ENCODE measurements around the gene PTPRN2.
A peak's percentile ranks its signal among the peaks of the same experiment; 100 is the strongest.

The PTPRN2 gene

GRCh38 chr7:157851501-157852067 is 736.0 kb downstream of the PTPRN2 start:
- no peaks in the 10 kb centered on the region for H3K79me1 ChIP-seq (ENCODE audit: low read length)
- H3K79me2 ChIP-seq (ENCODE audit: control insufficient read depth, insufficient read depth, low read length): no peaks in the 10 kb centered on the region
- WGBS (ENCODE audit: extremely low coverage, insufficient coverage, low lambda C conversion rate): no CpG with 5 or more reads among the region's 20 CpGs
- H2BK120ac ChIP-seq (ENCODE audit: low read depth, low read length): no peak overlapping the region
- H3K36me3 ChIP-seq (ENCODE audit: control insufficient read depth, insufficient read depth, low read length): no peaks in the 10 kb centered on the region
- H2BK15ac ChIP-seq (replicated peaks; ENCODE audit: low read depth): no peak overlapping the region
- H3K27ac ChIP-seq (ENCODE audit: low read depth, low read length): no peak overlapping the region
- H4K8ac ChIP-seq (ENCODE audit: low read depth, low read length): no peak overlapping the region
- no peak overlapping the region for H3K18ac ChIP-seq (ENCODE audit: low read length)
- peak; percentile 77 for DNase-seq
- peak overlapping the region; percentile 46 for H3K9ac ChIP-seq (ENCODE audit: low read length)
- H2AK5ac ChIP-seq (ENCODE audit: low read length): no peak overlapping the region
- H3K27me3 ChIP-seq (ENCODE audit: insufficient read depth, low read length, poor library complexity): no peaks in the 10 kb centered on the region
- no peak overlapping the region for H2BK5ac ChIP-seq (ENCODE audit: low read length)
- no peak overlapping the region for H3K23ac ChIP-seq (ENCODE audit: low read length)
- no peak overlapping the region for H3K4me2 ChIP-seq (ENCODE audit: low read length)
- no peak overlapping the region for H3K4ac ChIP-seq (ENCODE audit: low read depth, low read length)
- H3K56ac ChIP-seq (ENCODE audit: low read length): peak overlapping the region; percentile 80
- H3K4me1 ChIP-seq (ENCODE audit: control insufficient read depth, low read depth, low read length): no peaks in the 10 kb centered on the region
- H4K5ac ChIP-seq (ENCODE audit: low read length): no peak overlapping the region
- H3K4me3 ChIP-seq (ENCODE audit: low read length): no peak overlapping the region

GRCh38 chr7:157850481-157851444 is 736.9 kb downstream of the PTPRN2 start:
- no peak overlapping the region for H2AK5ac ChIP-seq (ENCODE audit: low read length)
- no peaks in the 10 kb centered on the region for H3K79me2 ChIP-seq (ENCODE audit: control insufficient read depth, insufficient read depth, low read length)
- no peaks in the 10 kb centered on the region for H3K36me3 ChIP-seq (ENCODE audit: control insufficient read depth, insufficient read depth, low read length)
- H4K5ac ChIP-seq (ENCODE audit: low read length): no peak overlapping the region
- H3K4me2 ChIP-seq (ENCODE audit: low read length): no peak overlapping the region
- no peaks in the 10 kb centered on the region for H3K4me1 ChIP-seq (ENCODE audit: control insufficient read depth, low read depth, low read length)
- no CpG with 5 or more reads among the region's 20 CpGs for WGBS (ENCODE audit: extremely low coverage, insufficient coverage, low lambda C conversion rate)
- no peak overlapping the region for H4K8ac ChIP-seq (ENCODE audit: low read depth, low read length)
- no peak overlapping the region for H2BK15ac ChIP-seq (replicated peaks; ENCODE audit: low read depth)
- peak overlapping the region; percentile 80 for H3K56ac ChIP-seq (ENCODE audit: low read length)
- no peak overlapping the region for H2BK120ac ChIP-seq (ENCODE audit: low read depth, low read length)
- no peaks in the 10 kb centered on the region for H3K27me3 ChIP-seq (ENCODE audit: insufficient read depth, low read length, poor library complexity)
- H3K9ac ChIP-seq (ENCODE audit: low read length): no peak overlapping the region
- H3K23ac ChIP-seq (ENCODE audit: low read length): no peak overlapping the region
- no peak for DNase-seq
- H3K18ac ChIP-seq (ENCODE audit: low read length): no peak overlapping the region
- no peak overlapping the region for H3K27ac ChIP-seq (ENCODE audit: low read depth, low read length)
- no peak overlapping the region for H3K4me3 ChIP-seq (ENCODE audit: low read length)
- H3K79me1 ChIP-seq (ENCODE audit: low read length): no peaks in the 10 kb centered on the region
- no peak overlapping the region for H3K4ac ChIP-seq (ENCODE audit: low read depth, low read length)
- no peak overlapping the region for H2BK5ac ChIP-seq (ENCODE audit: low read length)

- Histone ChIP-seq H2BK5ac (ENCODE audit: low read length) (no peak overlapping the region), H4K8ac (ENCODE audit: low read depth, low read length) (no peak overlapping the region), H3K79me1 (ENCODE audit: low read length) (no peaks in the 10 kb centered on the region), H3K79me2 (ENCODE audit: control insufficient read depth, insufficient read depth, low read length) (no peaks in the 10 kb centered on the region), H3K27me3 (ENCODE audit: insufficient read depth, low read length, poor library complexity) (no peaks in the 10 kb centered on the region), H3K23ac (ENCODE audit: low read length) (no peak overlapping the region), H3K36me3 (ENCODE audit: control insufficient read depth, insufficient read depth, low read length) (no peaks in the 10 kb centered on the region), H2BK120ac (ENCODE audit: low read depth, low read length) (no peak overlapping the region), H2AK5ac (ENCODE audit: low read length) (no peak overlapping the region), H2BK15ac (replicated peaks; ENCODE audit: low read depth) (no peak overlapping the region), H3K27ac (ENCODE audit: low read depth, low read length) (no peak overlapping the region), H3K56ac (ENCODE audit: low read length) (no peak overlapping the region), H3K4me2 (ENCODE audit: low read length) (no peak overlapping the region), H3K4ac (ENCODE audit: low read depth, low read length) (no peak overlapping the region), H3K18ac (ENCODE audit: low read length) (no peak overlapping the region), H3K9ac (ENCODE audit: low read length) (no peak overlapping the region), H4K5ac (ENCODE audit: low read length) (no peak overlapping the region), H3K4me3 (ENCODE audit: low read length) (no peak overlapping the region), H3K4me1 (ENCODE audit: control insufficient read depth, low read depth, low read length) (no peaks in the 10 kb centered on the region)
- no CpG with 5 or more reads among the region's 10 CpGs for whole genome bisulfite sequencing (ENCODE audit: extremely low coverage, insufficient coverage, low lambda C conversion rate)
- no peak for DNase-seq
Measured at GRCh38 chr7:157849726-157850125, 737.9 kb downstream of the PTPRN2 start.

- Histone ChIP-seq H3K27me3 (ENCODE audit: insufficient read depth, low read length, poor library complexity) (no peaks in the 10 kb centered on the region), H2BK120ac (ENCODE audit: low read depth, low read length) (no peak overlapping the region), H3K4me1 (ENCODE audit: control insufficient read depth, low read depth, low read length) (no peaks in the 10 kb centered on the region), H2AK5ac (ENCODE audit: low read length) (no peak overlapping the region), H3K56ac (ENCODE audit: low read length) (no peak overlapping the region), H3K4me2 (ENCODE audit: low read length) (no peak overlapping the region), H3K27ac (ENCODE audit: low read depth, low read length) (no peak overlapping the region), H3K36me3 (ENCODE audit: control insufficient read depth, insufficient read depth, low read length) (no peaks in the 10 kb centered on the region), H2BK15ac (replicated peaks; ENCODE audit: low read depth) (no peak overlapping the region), H3K79me1 (ENCODE audit: low read length) (no peaks in the 10 kb centered on the region), H3K79me2 (ENCODE audit: control insufficient read depth, insufficient read depth, low read length) (no peaks in the 10 kb centered on the region), H4K8ac (ENCODE audit: low read depth, low read length) (no peak overlapping the region), H2BK5ac (ENCODE audit: low read length) (no peak overlapping the region), H4K5ac (ENCODE audit: low read length) (no peak overlapping the region), H3K4ac (ENCODE audit: low read depth, low read length) (no peak overlapping the region), H3K9ac (ENCODE audit: low read length) (no peak overlapping the region), H3K23ac (ENCODE audit: low read length) (no peak overlapping the region), H3K18ac (ENCODE audit: low read length) (no peak overlapping the region), H3K4me3 (ENCODE audit: low read length) (no peak overlapping the region)
- DNase-seq: no peak
- WGBS (ENCODE audit: extremely low coverage, insufficient coverage, low lambda C conversion rate): no CpG with 5 or more reads among the region's 6 CpGs
Measured at GRCh38 chr7:157849341-157849596, 738.4 kb downstream of the PTPRN2 start.

GRCh38 chr7:157848508-157849340 is 738.9 kb downstream of the PTPRN2 start:
- DNase-seq: no peak
- no peak overlapping the region for H2AK5ac ChIP-seq (ENCODE audit: low read length)
- H2BK15ac ChIP-seq (replicated peaks; ENCODE audit: low read depth): no peak overlapping the region

More at GRCh38 chr7:157848508-157849340, 738.9 kb downstream of the PTPRN2 start:
- H4K5ac ChIP-seq (ENCODE audit: low read length): no peak overlapping the region
- H3K4me2 ChIP-seq (ENCODE audit: low read length): no peak overlapping the region
- no peak overlapping the region for H2BK5ac ChIP-seq (ENCODE audit: low read length)
- H3K56ac ChIP-seq (ENCODE audit: low read length): no peak overlapping the region
- H3K79me1 ChIP-seq (ENCODE audit: low read length): no peaks in the 10 kb centered on the region
- no peak overlapping the region for H3K4me3 ChIP-seq (ENCODE audit: low read length)
- no peaks in the 10 kb centered on the region for H3K4me1 ChIP-seq (ENCODE audit: control insufficient read depth, low read depth, low read length)
- H3K4ac ChIP-seq (ENCODE audit: low read depth, low read length): no peak overlapping the region
- H3K27me3 ChIP-seq (ENCODE audit: insufficient read depth, low read length, poor library complexity): no peaks in the 10 kb centered on the region
- H3K18ac ChIP-seq (ENCODE audit: low read length): no peak overlapping the region
- no peak overlapping the region for H2BK120ac ChIP-seq (ENCODE audit: low read depth, low read length)
- WGBS (ENCODE audit: extremely low coverage, insufficient coverage, low lambda C conversion rate): no CpG with 5 or more reads among the region's 32 CpGs
- no peaks in the 10 kb centered on the region for H3K36me3 ChIP-seq (ENCODE audit: control insufficient read depth, insufficient read depth, low read length)
- H3K23ac ChIP-seq (ENCODE audit: low read length): no peak overlapping the region
- no peak overlapping the region for H4K8ac ChIP-seq (ENCODE audit: low read depth, low read length)
- H3K79me2 ChIP-seq (ENCODE audit: control insufficient read depth, insufficient read depth, low read length): no peaks in the 10 kb centered on the region
- no peak overlapping the region for H3K9ac ChIP-seq (ENCODE audit: low read length)
- no peak overlapping the region for H3K27ac ChIP-seq (ENCODE audit: low read depth, low read length)
